ENCODE results near the gene TENM3.

GRCh38 chr4:182314537-182314936 is 71.3 kb downstream of the TENM3 start:
- no peak for TF ChIP-seq CTCF (IDR thresholded peaks at IDR 0.05)
- no peak for TF ChIP-seq EZH2phosphoT487 (IDR thresholded peaks at IDR 0.05; ENCODE audit: borderline replicate concordance, low read depth)
- no peak for TF ChIP-seq TAF1 (IDR thresholded peaks at IDR 0.05; ENCODE audit: borderline replicate concordance, low read depth, low read length)
- TF ChIP-seq, protein P1, sequence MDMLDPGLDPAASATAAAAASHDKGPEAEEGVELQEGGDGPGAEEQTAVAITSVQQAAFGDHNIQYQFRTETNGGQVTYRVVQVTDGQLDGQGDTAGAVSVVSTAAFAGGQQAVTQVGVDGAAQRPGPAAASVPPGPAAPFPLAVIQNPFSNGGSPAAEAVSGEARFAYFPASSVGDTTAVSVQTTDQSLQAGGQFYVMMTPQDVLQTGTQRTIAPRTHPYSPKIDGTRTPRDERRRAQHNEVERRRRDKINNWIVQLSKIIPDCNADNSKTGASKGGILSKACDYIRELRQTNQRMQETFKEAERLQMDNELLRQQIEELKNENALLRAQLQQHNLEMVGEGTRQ (IDR thresholded peaks at IDR 0.05; ENCODE audit: borderline replicate concordance, low read depth, low read length) = no peak
- TF ChIP-seq, protein P2, sequence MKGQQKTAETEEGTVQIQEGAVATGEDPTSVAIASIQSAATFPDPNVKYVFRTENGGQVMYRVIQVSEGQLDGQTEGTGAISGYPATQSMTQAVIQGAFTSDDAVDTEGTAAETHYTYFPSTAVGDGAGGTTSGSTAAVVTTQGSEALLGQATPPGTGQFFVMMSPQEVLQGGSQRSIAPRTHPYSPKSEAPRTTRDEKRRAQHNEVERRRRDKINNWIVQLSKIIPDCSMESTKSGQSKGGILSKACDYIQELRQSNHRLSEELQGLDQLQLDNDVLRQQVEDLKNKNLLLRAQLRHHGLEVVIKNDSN (IDR thresholded peaks at IDR 0.05; ENCODE audit: borderline replicate concordance, low read depth) = no peak
- TF ChIP-seq RAD21 (IDR thresholded peaks at IDR 0.05; ENCODE audit: low read length) = no peak
- TF ChIP-seq, protein P3, sequence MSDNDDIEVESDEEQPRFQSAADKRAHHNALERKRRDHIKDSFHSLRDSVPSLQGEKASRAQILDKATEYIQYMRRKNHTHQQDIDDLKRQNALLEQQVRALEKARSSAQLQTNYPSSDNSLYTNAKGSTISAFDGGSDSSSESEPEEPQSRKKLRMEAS (IDR thresholded peaks at IDR 0.05; ENCODE audit: low read depth) = no peak
- TF ChIP-seq CHD2 (IDR thresholded peaks at IDR 0.05; ENCODE audit: low read length, partially characterized antibody) = no peak
- no peak for TF ChIP-seq TEAD4 (IDR thresholded peaks at IDR 0.05; ENCODE audit: borderline replicate concordance, insufficient read depth)
